ENCODE data around the gene CALML3.

CALML3 gene

DNA sequence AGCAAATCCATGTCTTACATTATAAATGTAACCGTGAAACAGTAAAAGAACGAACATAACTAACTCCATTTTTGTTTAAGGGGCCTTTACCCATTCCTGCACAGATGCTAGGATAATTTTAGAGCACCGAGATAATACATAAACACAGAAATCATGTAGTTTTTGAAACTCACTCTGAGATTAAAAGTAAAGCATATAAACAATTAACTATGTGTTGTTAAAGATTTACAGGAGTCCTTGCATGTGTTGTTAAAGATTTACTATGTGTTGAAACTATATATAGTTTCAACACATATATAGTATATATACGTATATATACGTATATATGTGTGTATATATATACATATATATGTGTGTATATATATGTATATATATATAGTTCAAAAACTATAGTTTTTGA is 7.2 kb upstream of the CALML3 start:
- TF ChIP-seq, protein P1, sequence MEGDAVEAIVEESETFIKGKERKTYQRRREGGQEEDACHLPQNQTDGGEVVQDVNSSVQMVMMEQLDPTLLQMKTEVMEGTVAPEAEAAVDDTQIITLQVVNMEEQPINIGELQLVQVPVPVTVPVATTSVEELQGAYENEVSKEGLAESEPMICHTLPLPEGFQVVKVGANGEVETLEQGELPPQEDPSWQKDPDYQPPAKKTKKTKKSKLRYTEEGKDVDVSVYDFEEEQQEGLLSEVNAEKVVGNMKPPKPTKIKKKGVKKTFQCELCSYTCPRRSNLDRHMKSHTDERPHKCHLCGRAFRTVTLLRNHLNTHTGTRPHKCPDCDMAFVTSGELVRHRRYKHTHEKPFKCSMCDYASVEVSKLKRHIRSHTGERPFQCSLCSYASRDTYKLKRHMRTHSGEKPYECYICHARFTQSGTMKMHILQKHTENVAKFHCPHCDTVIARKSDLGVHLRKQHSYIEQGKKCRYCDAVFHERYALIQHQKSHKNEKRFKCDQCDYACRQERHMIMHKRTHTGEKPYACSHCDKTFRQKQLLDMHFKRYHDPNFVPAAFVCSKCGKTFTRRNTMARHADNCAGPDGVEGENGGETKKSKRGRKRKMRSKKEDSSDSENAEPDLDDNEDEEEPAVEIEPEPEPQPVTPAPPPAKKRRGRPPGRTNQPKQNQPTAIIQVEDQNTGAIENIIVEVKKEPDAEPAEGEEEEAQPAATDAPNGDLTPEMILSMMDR (IDR thresholded peaks at IDR 0.05; ENCODE audit: low read depth, low read length, missing control alignments) = no peak
- H3K4me3 ChIP-seq (replicated peaks; ENCODE audit: low read depth, low read length) = no peak overlapping the region
- DNase-seq (ENCODE audit: extremely low read depth, low read depth) = no peak

DNA sequence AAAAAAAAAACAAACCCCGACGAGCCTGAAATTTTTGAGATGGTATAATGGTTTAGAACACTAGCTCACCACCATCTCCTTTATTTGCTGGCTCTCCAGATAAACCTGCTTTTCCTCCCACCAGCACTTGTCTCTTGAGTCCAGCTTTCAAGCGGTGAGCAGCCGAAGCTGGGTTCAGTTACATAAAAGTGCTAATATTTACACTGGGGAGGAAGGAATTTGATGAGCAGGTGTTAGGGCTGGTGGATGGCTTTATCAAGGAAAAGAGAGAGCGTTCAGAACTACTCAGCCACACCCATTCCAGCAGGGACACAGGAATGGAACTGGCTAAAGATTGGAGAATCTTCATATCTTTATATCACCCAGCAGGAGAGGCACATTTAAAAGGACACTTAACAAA is 6.6 kb upstream of the CALML3 start:
- DNase-seq (ENCODE audit: extremely low read depth, low read depth) = no peak
- H3K4me3 ChIP-seq (replicated peaks; ENCODE audit: low read depth, low read length) = no peak overlapping the region
- TF ChIP-seq, protein P1 (IDR thresholded peaks at IDR 0.05; ENCODE audit: low read depth, low read length, missing control alignments) = no peak

DNA sequence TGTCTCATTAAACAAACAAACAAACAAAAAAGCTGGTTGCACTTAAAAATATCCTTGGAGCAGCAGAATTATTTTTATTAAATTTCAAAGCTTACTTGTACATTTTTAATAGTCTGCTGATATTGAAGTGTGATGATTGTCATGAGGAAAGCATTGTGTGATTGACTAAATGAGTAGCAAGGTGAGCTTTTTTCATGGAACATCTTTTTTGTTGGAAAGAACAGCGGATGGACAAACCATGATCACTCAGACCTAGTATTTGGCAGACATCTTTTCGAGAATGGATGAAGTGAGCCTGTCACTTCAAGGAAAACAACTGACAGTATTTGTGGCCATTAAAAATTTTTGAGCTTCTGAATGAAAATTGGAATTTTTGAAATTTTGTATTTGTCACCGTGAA is 5.7 kb upstream of the CALML3 start:
- TF ChIP-seq, protein P1 (IDR thresholded peaks at IDR 0.05; ENCODE audit: low read depth, low read length, missing control alignments) = no peak
- no peak for DNase-seq (ENCODE audit: extremely low read depth, low read depth)
- no peak overlapping the region for H3K4me3 ChIP-seq (replicated peaks; ENCODE audit: low read depth, low read length)

DNA sequence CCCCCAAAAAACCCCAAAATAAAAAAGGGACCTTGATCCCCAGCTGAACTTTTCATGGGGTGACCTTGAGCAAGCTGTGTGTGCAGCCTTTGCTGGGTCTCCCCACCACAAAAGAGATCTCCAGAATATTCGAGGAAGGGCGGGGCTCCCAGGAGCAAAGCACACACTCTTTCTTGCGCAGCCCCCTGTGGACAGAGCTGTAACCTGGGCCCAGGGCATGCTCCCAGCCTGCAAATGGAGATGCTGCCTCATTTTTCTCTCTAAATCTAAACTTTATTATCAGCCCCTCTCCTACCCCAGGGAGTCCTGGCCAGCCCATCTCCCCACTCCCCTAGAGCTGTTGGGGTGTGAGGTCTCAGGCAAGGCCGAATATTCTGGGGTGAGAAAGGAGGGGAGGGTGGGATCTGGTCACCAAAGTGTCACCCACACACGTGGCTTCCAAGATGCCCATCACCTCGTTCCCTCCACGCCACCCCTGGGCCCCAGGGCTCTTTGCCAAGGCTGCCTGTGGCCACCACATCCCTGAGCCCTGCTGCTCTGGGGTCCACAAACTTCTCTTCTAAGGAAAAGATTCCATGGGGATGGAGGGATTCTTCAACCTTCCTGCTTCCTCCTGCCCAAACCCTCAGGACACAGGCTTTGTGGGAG is 1.7 kb upstream of the CALML3 start:
- no peak overlapping the region for H3K4me3 ChIP-seq (replicated peaks; ENCODE audit: low read depth, low read length)
- TF ChIP-seq, protein P1 (IDR thresholded peaks at IDR 0.05; ENCODE audit: low read depth, low read length, missing control alignments) = no peak
- no peak for DNase-seq (ENCODE audit: extremely low read depth, low read depth)

DNA sequence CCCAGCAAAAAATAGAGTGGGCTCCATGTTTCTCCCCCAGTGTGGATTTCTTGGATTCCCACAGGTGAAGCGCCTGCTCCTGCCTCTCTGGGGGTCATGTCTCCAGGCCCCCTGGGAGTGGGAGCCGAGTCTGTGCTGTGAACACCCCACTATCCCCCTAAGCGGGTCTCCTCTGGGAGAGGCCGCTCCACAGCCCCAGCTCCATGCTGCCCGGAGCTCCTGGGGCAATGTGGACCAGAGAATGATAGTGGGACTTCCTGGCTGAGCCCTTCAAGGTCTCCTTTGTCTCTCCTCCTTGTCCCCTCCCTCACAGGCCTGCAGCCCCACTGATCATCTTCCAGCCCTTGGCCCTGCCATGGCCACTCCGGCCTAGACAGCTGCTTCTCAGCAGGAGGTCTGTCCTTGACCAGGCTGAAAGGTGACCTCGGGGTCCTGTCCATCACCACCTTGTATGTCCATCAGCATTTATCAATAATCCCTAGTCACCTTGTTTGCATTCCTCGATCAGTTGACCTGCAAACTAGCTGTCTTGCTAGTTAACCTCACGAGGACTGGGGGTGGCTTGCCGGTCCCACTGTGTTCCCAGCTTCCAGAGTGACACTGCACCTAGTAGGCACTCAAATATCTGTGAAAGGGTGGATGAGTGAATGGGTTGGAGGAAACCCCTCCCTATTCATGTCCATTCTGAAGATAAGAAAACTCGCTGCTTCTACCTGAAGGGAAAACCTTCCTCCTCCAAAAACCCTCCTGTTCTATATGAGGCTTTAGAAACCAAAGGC is 776 bp upstream of the CALML3 start:
- no peak overlapping the region for H3K4me3 ChIP-seq (replicated peaks; ENCODE audit: low read depth, low read length)
- TF ChIP-seq, protein P1 (IDR thresholded peaks at IDR 0.05; ENCODE audit: low read depth, low read length, missing control alignments) = no peak
- no peak for DNase-seq (ENCODE audit: extremely low read depth, low read depth)

DNA sequence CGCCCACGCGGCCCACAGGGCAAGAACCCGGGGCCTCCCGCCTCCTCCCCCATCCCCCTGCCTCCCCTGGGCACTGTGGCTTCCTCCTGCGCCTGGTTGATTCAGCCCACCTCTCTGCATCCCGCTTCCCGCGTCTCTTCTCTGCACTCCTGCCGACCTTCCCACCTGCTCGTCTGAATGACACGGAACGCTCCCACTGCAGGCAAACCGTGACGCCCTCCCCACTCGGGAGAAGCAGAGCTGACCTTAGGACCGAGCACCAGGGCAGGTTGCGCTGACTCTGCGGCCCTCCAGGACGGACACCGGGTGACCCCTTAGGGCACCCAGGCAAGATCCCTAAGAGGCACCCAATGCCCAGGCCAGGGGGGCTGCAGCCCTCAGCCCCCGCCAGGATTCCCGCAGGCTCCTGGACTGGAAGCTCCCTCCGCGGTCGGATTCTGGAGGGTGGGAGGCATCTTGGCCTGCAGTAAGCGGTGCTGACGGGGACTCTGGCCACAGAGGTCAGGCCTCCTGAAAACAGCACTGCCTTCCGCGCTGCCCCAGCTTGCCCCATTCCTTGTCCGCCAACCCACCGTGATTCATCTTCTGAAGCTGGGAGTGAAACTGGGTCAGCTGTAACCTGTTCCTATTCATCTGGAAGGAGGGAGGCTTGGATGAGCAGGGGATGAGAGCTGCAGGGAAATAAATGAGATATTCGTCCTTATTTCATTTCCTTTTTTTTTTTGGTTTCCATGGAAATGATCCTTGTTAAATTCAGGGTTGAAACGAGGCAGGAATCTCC is 990 bp downstream of the CALML3 start:
- no peak overlapping the region for H3K4me3 ChIP-seq (replicated peaks; ENCODE audit: low read depth, low read length)
- DNase-seq (ENCODE audit: extremely low read depth, low read depth) = no peak
- TF ChIP-seq, protein P1 (IDR thresholded peaks at IDR 0.05; ENCODE audit: low read depth, low read length, missing control alignments) = no peak
